ENCODE measurements around the gene INIP.

The INIP gene, protein sequence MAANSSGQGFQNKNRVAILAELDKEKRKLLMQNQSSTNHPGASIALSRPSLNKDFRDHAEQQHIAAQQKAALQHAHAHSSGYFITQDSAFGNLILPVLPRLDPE

DNA sequence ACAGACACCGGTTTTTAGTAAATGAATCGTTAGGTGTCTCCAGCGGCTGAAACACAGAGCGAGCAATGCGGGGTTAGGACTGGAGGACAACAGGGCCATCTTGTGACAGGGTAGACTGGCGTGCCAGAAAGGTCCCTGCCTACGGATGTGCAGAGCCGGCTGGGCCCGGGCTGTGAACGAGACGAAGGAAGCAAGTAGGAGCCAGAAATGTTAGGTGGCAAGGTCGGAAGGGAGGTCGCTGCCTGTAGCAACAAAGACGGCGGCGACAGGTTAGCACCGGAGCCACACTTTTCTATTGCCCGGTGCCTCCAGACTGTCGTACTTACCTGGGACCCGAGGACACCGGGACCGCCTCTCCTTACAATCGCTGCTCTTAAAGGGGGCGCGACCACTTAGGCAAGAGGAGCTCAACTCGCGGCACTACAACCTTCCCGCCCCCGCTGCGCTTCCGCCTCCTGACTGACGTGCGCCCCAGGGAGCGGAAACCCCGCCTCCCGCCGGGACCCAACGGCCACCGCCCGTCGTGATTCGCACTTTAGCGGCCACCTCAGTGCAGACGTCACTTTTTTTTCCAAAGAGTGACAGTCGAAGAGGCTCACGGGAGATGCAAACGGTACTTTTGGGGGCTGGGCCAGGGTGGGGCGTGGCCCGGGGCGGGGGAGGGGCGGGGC, at the start of gene INIP:
INIP (minus strand) TSS at position 457 of the 671 bp plus-strand sequence. CDS start 1,632 bp downstream, outside the sequence.
- DNase-seq: peak; percentile 90

DNA sequence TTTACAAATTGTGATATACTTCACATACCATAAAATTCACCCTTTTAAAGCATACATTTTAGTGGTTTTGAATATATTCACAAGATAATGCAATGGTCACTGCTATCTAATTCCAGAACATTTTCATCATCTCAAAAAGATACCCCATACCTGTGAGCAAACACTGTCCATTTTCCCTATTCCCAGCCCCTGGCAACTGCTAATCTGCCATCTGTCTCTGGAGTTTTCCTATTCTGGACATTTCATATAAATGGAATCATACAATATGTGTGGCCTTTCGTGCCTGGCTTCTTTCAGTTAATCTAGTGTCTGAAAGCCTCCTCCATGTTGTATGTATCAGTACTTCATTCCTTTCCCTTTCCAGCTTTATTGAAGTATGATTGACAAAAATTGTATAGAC, 47.4 kb upstream of the INIP start:
- no peak for DNase-seq

DNA sequence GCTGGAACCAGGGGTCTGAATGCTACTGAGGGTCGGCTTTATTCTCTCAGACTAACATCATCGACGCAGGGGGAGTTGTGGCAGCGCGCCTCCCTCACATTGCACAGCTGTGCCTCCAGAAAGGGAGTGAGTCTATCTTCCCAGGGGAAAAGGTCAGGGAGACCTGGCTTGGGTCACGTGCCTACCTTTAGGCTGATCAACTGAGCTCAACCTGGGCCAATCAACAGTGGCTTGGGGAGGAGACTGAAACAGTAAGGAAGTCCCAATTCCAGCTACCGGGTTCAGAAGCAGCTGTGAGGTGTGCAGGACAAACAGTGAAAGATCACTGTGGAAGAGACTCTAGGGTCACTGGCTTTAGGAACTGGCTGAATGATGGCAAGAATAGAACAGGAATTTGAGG, 46.9 kb upstream of the INIP start:
- DNase-seq: no peak

DNA sequence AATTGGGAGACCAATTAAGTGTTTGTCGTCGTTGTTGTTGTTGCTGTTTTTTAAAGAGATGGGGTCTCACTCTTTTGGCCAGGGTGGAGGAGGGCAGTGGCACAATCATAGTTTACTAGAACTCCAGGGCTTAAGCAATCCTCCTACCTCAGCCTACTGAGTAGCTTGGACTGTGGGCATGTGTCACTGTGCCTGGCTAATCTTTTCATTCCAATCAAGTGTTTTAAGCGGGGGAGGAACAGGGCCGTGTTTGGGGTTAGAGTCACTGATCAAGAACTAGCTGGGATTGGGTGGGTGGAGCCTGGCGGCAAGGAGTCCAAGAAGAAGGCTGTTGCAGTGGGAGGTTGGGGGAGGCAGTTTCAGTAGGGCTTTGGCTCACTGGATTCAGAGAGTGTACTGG, 46.4 kb upstream of the INIP start:
- DNase-seq: no peak

DNA sequence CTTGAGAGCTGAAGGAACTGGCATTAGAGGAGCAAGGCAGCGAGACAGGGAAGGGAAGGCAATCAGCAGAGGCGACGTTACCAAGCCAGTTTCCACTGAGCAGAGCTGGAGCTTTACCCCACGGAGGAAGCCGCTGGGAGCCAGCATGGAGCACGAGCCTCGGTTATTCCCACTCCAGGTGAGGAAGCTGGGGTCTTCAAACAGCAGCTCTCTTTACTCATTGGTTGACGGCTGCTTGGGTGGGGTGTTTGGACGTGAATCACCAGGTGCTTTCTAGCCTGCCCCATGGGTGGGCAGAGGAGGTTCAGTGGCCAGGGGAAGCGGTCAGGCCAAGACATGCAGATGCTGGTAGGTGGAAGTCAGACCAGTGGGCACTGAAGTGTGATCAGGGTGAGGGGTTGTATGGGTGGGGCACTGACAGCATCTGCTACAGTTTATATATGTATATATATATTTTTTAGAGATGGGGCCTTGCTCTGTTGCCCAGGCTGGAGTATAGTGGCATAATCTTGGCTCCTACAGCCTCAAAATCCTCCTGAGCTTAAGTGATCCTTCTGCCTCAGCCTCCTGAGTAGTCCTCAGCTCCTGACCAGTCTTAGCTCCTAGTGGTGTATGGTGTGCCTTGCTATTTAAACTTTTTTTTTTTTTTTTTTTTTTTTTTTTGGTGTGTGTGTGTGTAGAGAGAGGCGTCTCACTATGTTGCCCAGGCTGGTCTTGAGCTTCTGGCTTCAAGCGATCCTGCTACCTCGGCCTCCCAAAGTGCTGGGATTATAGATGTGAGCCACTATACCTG, 45.0 kb upstream of the INIP start:
- DNase-seq: no peak

DNA sequence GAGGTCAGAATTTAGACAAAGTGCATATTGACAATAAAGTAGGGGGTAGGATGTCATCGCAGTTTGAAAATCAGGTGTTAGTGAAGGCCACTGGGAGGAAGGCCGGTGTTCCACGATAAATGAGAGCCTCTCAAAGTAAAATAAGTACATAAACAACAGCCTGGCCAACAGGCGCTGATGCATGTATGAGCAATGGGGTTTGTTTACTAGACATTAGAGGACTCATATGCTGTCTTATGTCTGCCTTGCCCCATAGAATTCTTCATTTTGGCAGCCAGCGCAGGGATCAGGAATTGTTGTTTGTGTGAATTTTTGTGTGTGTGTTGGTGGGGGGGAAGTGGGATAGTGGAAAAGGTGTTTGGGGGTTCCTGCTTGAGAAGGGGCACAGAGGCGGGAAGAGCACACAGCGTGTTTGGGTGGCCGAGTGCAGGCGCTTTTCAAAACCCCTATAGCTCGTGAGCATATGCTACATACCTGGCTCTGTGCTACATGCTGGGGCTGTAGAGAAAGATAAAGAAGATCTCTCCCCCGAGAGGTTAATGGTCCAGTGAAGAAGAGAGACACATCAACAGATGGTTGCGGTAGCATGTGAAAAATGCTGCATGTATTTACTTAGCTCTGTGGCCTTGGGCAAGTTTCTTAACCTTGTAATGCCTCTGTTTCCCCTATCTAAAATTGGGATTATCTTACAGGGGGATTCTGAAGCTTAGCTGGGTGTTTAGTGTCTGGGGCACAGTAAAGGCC, 44.2 kb upstream of the INIP start:
- no peak for DNase-seq

DNA sequence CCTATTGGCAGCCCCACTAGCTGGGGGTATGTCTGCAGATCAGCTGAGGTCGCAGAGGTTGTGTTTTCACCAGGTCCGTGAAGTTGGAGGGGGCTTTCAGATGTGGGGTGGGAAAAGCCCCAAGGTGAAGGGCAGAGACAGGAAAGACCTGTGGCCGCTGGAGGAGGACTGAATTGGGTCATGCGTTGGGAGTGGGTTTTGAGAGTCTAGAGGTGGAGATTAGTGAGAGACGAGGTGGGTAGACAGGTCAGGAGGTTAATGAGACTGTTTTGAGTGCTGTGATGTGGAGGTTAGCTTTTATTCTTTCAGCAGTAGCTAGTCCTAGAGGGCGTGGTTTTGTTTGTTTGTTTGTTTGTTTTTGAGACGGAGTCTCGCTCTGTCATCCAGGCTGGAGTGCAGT, 42.9 kb upstream of the INIP start:
- DNase-seq: no peak

DNA sequence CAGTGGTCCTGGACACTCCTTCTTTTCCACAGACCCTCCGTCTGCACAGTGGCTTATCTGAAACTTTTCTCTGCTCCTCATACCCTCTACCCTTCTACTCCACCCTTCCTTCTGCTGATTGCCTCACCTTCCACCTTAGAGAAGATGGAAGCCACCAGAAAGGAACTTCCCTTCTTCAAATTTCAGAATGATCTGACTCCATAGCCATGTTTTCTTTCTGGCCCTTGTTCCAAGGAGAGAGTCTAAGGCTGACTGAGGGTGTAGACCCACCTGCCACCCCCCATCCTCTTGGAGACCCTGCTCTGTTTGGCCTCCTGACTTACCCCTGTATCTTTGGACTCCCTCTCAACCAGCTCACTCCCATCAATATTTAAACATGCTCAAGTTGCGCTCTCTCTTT, 40.0 kb upstream of the INIP start:
- no peak for DNase-seq

DNA sequence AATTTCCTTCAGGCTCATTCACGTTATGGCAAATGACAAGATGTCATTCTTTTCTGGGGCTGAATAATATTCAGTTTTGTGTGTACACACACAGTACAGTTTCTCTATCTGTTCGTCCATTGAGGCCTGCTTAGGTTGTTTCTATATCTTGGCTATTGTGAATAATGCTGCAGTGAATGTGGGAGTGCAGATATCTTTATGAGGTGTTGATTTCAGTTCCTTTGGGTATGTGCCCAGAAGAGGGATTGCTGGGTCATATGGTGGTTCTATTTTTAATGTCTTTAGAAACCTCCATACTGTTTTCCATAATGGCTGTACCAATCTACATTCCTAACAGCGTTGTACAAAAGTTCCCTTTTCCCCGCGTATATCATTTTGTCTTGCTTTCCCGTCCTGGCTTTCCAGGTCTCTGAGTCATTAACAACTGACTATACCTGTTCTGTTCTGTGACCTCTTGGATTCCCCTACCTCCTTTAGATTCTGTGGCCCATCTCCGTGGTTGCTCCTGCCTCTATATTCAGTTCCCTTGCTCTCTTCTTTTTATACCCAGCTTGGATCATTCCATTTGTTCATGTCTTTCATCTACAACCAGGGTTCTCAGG, 39.5 kb upstream of the INIP start:
- no peak for DNase-seq

DNA sequence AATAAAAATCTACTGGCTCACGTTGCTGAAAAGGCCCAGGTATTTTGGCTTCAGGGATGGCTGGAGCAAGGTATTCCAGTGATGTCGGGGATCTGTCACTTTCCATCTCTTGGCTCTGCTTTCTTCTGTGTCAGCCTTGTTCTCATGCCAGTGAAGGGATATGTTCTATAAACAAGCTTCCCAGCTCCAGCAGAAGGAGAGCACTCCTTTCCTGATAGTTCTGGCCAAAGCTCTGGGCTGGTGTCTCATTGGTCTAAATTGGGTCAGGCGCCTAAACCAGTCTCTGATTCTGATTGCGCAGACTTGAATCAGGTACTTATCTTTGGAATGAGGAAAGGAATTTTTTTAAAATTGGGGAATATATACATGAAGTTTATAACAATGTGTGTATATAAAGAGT, 37.8 kb upstream of the INIP start:
- DNase-seq: no peak

DNA sequence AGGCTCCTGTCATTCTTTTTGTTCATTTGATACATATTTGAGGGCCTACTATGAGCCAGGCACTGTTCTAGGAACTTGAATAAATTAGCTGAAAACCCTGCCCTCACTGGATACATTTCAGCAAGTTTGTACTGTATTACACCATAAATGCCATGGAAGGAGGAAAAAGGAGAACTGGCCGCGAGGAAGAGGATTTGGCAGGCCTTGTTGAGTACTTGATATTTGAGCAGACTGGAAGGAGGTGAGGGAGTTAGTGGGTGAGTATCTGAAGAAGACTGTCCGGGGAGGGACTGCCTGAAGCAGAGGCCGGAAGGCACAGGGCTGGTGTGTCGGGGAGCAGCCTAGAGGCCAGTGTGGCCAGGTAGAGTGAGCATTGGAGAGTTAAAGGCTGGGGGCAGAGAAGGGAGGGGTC, 37.1 kb upstream of the INIP start:
- DNase-seq: no peak

DNA sequence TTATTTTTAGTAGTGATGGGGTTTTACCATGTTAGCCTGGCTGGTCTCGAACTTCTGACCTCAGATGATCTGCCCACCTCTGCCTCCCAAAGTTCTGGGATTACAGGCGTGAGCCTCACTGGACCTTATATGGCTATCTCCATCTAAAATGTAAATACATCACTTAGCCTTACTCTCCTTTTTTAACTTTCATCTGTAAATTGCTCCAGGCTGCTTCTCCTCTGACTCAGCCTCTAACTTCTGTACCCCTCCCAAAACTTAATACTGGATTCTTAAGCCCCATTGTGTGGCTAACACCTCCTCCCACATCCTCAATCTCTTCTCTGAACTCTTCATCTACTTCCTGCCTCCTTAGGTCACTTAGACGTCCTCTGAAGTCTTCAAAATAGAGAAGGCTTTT, 36.7 kb upstream of the INIP start:
- DNase-seq: no peak

DNA sequence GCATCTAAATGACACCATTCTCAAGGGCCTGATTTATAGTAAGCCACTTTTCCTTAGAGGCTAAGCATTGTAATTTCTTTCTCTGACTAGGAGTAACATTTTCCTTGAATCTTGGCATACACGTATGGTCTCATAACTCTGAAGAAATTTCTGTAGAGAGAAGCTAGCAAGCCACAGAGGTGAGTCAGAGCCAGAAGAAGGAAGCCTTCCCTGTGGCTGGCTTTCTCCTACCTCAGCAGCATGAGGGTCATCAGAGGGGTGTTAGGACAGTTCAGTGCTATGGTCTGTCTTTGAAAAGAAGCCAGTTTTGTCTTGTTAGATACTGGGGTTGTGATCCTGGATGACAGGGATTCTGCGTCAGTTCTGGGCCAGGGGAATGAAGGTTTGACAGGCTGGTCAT, 35.8 kb upstream of the INIP start:
- DNase-seq: no peak

DNA sequence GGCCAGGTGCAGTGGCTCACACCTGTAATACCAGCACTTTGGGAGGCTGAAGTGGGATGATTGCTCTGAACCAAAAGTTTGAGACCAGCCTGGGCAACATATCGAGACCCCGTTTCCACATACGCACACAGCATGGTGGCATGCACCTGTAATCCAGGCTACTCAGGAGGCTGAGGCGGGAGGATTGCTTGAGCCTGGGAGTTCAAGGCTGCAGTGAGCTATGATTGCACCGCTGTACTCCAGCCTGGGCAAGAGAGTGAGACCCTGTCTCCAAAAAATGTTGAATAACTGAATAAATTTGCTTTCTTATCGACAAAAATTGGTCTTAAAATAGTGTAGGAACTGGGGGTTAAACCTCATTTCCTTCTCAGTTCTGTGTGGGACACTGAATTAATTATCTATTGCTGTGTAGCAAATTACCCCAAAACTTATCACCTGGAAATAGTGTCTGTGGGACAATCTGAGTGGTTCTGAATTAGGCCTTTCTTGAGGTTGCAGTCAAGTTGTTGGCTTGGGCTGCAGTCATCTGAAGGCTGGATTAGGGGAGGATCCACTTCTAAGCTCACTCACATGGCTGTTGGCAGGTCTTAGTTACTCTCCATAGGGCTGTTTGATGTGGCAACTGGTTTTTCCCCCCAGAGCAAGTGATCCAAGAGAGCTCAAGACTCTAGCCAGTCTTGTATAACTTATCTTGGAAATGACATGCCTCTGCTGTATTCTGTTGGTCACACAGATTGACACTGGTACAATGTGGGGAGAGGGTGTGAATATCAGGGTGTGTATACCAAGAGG, 34.6 kb upstream of the INIP start:
- no peak for DNase-seq

DNA sequence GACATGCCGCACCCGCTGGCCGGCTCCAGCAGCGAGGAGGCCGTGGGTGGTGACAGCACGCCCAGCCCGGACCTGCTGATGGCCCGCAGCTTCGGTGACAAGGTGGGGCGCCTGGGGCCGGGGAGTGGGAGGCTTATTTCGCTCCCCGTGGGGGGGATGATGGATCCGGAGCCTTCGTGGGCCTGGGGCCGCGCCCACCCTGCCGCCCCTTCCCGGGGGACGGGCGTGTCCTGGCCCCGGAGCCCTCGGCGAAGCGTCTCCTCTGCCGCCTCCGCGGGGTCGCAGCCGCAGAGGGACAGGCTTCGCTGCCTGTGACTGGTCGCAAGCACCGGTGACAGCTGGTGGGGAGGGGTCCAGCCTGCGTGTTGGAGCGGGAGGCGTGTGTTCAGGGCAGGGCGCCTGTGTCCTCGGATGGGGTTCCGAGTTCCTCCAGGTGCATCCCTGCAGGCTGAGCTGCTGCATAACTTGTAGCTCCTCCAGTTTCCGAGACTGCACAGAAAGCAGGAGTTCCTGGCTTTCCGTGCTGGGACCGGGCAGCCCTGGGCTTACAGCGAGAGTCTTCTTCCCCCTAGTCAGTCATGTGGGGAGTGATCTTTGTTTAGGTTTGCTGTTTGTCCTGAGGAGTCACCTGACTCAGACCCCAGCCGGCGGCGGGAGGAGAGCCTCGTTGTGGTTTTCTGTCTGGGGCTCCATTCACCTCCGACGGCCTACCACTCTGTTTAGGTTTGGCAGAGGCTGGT, 33.3 kb upstream of the INIP start:
- DNase-seq: no peak

DNA sequence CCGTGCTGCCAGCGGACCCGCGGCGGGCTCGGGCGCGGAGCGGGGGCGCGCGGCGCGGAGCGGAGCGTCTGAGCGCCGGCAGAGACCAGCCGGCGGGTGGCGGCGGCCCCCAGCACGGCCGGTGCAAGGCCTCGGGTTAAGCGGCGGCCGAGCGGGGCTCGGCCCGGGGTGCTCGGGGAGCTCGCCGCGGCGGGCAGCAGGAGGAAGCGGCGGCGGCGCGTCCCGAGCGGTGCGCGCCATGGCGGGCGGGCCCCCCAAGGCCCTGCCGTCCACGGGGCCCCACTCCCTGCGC, 32.8 kb upstream of the INIP start:
- no peak for DNase-seq

DNA sequence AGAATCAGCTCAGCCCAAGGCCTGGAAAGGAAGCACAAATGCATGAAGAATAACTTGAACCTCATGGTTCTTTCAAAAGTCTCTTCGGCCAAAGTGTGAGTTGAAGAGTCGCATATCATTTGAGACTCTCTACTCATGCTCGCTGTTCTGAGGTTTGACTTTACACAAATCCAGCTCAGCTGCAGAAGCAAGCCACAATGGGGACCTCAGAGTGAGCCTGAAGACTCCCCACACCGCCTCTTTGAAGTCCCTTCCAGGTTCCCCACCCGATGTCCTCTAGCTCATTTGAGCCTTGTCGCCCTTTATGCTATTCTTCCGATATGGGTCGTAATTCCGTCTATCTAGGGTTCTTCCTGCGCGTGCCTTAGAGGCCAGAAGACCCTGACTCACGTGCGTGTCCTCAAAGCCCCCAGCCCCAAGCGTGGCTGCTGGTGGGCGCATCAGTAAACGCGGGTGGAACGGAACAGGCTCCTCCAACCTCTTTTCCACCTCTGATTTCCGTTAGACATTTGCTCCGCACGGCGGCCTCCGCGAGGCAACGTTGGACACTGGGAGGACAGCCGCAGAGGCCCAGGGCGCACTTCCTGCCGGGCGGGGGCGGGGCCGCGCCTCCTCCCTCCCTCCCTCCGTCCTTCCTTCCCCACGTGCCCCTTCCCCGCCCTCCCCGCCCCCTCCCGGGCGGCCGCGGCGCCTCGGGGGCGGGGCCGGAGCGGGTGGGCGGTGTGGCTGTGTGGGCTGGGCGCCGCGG, 32.3 kb upstream of the INIP start, which contains the start of gene SNX30:
SNX30 (plus strand) TSS at position 745 of the 748 bp plus-strand sequence. CDS start 242 bp downstream, outside the sequence.
- peak; percentile 30 for DNase-seq

DNA sequence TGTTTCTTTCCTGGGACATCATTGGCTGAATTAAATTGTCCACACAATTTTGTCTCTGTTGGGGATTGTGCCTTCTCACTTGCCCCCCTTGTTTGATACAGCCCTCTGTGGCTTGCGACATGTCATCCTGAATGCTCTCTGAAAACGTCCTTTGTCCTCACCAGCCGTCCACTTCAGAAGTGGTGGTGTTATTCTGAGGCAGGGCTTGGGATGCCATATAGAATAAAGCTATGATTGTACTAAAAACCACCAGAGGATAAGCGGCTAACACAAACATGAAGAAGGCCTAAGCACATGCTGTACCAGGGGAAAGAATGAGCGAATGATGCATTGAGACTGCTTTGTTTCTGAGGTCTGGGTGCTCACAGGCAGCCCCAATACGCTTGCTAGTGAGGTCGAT, 29.2 kb upstream of the INIP start:
- no peak for DNase-seq

DNA sequence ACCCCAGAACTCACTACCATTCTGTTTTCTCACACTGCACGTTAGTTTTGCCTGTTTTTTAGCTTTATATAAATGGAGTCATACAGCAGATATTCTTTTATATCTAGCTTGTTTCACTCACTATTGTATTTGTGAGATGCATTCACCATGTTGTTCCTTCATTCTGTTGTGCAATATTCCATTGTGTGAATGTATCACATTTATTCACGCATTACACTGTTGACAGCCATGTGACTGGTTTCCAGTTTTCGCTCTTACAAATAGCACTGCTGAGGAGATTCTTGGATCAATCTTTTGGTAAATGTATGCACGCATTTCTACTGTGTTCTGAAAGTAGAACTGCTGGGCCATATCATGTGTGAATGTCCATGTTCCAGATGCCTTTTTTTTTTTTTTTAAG, 26.3 kb upstream of the INIP start:
- no peak for DNase-seq

DNA sequence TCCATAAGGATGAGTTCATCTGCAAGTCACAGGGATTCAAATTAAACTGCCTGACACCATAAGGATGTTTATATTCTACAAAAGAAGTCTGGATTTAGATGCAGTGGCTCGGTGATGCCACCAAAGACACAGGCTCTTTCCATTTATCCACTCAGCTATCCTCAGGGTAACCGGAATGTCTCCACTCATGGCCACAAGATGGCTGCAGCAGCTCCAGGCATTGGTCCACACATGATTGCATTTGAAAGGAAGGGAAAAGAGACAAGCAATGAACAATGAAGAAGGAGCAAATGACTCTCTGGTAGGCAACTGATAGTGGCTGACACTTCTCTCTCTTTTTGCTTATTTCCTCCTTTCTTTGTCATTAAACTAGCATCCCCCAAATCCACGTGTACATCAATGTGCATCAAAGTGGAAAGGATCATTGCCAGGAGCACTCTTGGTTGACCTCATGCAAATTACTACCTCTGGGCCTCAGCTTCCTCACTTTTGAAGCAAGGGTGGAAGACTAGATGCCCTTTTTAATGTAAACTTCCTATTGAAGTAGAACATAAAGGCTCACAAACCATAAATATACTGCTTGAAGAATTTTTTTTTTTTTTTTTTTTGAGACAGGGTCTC, 25.4 kb upstream of the INIP start:
- DNase-seq: no peak

DNA sequence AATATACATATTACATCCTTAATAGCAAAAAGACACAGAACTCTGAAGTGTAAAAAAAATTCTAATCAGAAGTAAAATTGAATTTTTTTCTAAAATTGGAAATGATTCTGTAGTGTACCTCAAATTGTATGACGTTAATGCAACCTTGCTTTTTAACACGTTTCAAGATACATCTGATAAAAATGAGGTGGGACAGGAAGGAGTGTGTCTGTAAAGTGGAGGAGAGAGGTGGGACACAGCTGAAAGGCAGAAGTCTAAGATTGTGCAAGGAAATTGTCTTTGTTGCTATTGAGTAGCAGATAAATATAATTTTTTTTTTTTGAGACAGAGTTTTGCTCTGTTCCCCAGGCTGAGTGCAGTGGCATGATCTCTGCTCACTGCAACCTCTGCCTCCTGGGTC, 17.0 kb upstream of the INIP start:
- no peak for DNase-seq

Measured in NCI-H1417 treated with DMSO at 0.1 percent for 48 hours (cell line).